LoVo (cell line): ENCODE results near the gene ASNS.

ENCODE experiments used
- DNase-seq: peaks from one replicate; pipeline ENCODE4 v3.0.0-alpha.2; 2016; ENCODE audit warnings: low spot score

Gene ASNS

DNA sequence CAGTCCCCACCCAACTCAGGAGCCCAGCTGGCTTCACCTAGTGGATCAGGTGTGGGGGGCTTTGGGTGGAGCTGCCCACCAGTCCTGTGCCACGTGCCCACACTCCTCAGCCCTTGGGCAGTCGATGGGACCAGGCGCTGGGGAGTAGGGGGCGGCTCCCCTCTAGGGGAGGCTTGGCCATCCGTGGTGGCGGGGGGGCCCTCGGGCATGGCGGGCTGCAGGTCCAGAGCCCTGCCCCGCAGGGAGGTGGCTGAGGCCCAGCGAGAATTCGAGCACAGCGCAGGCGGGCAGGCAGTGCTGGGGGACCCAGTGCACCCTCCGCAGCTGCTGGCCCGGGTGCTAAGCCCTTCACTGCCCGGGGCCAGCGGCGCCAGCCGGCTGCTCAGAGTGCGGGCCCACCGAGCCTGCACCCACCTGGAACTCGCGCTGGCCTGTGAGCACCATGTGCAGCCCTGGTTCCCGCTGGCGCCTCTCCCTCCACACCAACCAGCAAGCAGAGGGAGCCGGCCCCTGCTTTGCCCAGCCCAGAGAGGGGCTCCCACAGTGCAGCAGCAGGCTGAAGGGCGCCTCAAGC is 29.3 kb downstream of the ASNS start:
- no peak for DNase-seq

GRCh38 chr7:97842006-97842405 is 30.2 kb downstream of the ASNS start:
- DNase-seq: no peak

DNA sequence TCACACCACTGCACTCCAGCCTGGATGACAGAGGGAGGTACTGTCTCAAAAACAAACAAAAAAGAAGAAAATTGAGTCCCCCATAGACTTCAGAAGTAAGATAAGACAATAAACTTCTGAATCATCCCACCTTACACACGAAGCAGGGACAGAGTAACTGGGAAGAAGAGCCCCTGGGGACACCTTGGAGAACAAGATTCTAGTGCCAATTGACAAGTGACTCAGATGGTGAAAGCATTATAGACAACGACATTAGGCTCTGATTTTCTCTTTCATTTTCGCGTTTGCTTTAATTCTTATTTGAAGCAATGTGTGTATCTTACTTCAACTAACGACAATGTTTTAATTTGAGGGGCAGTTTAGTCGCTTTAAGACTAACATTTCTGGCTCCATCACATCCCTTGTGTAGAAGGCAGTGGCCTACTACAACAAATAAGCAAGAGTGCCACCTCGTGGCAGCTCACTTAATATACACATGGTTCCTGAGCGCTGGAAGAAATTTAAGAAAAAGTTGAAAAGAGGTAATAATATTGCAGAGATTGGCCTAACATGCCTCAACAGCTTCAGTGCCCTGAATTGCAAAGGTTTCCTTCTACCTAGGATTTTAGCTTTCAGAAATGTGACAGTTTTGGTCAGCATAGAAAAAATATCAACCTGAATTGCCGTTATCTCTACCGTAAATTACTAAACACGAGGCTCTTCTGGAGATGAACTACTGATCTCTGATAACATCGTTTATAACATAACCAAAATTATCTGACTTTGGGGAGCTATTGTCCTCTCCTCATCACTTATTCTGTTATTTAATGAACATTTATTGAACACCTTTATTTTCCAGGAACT is 36.7 kb downstream of the ASNS start:
- peak; percentile 80 for DNase-seq

GRCh38 chr7:97819161-97819560 is 53.0 kb downstream of the ASNS start:
- DNase-seq: no peak

- DNase-seq: no peak
Measured at GRCh38 chr7:97818066-97818663, 54.0 kb downstream of the ASNS start.
